GM13977 (cell line): ENCODE measurements around the gene CREB5.

Experiments used
- DNase-seq: peaks from one replicate; pipeline ENCODE4 v3.0.0; 2012; ENCODE audit warnings: low spot score
- in situ Hi-C: fragments of 300-500 bp; cut with MboI; formaldehyde crosslinking; loops from one replicate; pipeline ENCODE4 v1.12.0; 2022; ENCODE audit warnings: low sequenced_read_pairs, low pct_unique_long_range_greater_than_20kb, mixed read lengths, inconsistent platforms; ENCODE audit not compliant: unreplicated experiment
- TF ChIP-seq, protein P1 (sequence below): IDR thresholded peaks from 2 replicates; pipeline ENCODE4 v1.5.1; 2012; ENCODE audit warnings: mild to moderate bottlenecking, control low read depth; ENCODE audit not compliant: insufficient read depth; ENCODE audit errors: extremely low read depth, missing control alignments

CREB5 gene

DNA sequence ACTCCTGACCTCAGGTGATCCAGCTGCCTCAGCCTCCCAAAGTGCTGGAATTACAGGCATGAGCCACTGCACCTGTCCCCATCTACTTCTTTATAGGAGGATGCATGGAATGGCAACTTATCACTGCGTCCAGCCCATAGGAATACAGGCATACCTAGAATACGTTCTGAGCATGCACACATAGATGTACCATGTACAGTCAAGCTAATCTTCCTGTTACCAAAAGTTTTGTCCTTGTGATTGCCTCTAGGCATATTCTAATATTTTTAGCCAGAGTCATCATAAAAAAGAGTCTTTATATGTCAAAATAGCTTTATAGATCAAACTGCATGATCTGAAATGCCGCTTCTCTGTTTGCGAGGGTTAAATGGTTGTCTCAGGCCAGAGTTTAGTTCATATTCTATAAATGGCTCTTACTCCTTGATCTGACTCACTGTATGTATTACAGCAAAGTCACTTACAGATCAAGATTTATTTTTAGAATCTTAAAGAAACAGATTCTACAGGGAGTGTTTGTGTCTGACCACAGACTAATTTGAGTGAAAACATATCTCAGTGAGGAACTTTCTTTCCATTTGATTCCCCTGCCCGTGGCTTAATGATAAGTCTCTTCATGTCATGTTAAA is 210.9 kb downstream of the CREB5 start:
- TF ChIP-seq, protein P1, sequence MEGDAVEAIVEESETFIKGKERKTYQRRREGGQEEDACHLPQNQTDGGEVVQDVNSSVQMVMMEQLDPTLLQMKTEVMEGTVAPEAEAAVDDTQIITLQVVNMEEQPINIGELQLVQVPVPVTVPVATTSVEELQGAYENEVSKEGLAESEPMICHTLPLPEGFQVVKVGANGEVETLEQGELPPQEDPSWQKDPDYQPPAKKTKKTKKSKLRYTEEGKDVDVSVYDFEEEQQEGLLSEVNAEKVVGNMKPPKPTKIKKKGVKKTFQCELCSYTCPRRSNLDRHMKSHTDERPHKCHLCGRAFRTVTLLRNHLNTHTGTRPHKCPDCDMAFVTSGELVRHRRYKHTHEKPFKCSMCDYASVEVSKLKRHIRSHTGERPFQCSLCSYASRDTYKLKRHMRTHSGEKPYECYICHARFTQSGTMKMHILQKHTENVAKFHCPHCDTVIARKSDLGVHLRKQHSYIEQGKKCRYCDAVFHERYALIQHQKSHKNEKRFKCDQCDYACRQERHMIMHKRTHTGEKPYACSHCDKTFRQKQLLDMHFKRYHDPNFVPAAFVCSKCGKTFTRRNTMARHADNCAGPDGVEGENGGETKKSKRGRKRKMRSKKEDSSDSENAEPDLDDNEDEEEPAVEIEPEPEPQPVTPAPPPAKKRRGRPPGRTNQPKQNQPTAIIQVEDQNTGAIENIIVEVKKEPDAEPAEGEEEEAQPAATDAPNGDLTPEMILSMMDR = no peak
- peak; percentile 15 for DNase-seq
- in situ Hi-C loops = loop anchor here (10.0 kb wide), 2 partner anchors 228 to 232 kb away; no protein-coding TSS in a partner anchor

DNA sequence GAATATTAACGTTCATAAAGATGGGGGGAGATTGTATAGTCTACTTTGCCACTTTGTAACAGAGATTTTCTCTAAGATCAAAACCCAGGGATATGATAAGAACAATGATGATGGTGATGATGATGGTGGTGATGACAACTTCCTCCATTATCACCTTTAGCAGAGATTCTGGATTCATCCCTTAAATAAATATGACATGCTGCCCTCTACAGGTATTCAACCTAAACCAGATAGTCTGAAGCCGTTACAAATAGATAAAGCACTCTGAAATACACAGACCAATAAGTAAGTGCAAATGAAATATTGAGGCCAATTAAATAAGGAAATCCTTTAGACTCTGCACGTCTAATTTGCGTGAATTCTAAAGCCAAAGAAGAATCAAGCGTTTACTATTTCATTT is 211.5 kb downstream of the CREB5 start:
- no peak for DNase-seq
- TF ChIP-seq, protein P1 = peak; percentile 49
- in situ Hi-C loops = loop anchor here (10.0 kb wide), 2 partner anchors 229 to 231 kb away; no protein-coding TSS in a partner anchor

GRCh38 chr7:28625432-28625831 is 213.1 kb downstream of the CREB5 start:
- no peak for DNase-seq
- in situ Hi-C loops = loop anchor here (10.0 kb wide), 2 partner anchors 229 to 231 kb away; no protein-coding TSS in a partner anchor
- TF ChIP-seq, protein P1 = no peak

DNA sequence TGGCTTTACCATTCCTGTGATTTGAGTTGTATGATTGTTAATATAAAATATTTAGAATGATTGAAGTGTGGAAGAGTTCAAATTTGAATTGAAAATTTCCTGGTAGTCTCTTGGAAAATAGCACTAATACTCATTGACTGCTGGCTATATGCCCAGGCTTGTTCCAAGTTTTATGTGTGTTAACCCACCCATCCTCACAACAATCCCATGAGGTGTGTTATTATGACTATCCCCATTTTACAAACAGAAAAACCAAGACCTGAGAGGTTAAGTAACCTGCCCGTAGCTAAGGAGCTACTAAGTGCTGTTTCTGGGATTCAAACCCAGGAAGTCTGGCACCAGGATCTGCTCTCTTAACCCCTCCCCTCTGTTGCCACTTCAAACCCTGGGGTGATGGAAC is 213.9 kb downstream of the CREB5 start:
- in situ Hi-C loops = loop anchor here (10.0 kb wide), 2 partner anchors 229 to 231 kb away; no protein-coding TSS in a partner anchor
- TF ChIP-seq, protein P1 = no peak
- no peak for DNase-seq

- DNase-seq = peak; percentile 14
- TF ChIP-seq, protein P1 = peak; percentile 61
- in situ Hi-C loops = loop anchor here (10.0 kb wide), 2 partner anchors 228 to 232 kb away; no protein-coding TSS in a partner anchor
Measured at GRCh38 chr7:28626624-28627262, 214.4 kb downstream of the CREB5 start.

GRCh38 chr7:28627263-28627653 is 214.9 kb downstream of the CREB5 start:
- TF ChIP-seq, protein P1 = no peak
- in situ Hi-C loops = loop anchor here (10.0 kb wide), 2 partner anchors 228 to 232 kb away; no protein-coding TSS in a partner anchor
- DNase-seq = no peak
